ENCODE data around the gene BAG1.
A peak's percentile ranks its signal among the peaks of the same experiment; 100 is the strongest.

The BAG1 gene

DNA sequence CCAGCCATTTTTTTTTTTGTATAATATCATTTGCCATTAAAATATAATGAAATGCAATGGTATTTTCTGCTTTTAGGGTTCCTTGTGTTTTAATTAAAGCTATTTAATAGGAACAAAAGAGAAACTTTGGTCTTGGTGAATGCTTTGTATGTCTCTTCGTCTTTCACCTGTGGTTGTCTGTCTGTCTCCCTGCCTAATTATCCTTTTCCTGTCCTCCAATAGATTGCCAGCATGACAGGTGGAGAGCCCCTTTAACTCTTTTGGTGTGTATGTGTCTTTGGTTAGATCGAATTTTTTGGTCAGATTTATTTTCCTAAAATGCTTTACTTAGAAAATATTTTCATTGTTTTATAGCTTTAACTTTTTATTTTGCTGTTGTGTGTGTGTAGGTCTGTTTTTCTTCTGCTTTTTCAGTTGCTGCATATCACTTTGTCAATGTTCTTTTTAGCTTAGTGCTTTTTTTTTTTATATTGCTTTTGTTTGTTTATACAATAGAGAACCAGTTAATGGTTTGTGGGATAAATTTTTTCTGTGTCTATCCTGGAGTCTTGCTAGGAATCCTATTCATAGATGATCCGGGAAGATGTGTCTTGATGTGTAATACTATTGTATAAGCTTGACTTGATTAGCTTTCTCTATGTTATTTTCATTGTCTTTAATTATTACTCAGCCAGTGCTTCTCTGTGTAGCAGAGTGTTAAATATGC lies 8.9 kb upstream of the BAG1 start:
- no peak for DNase-seq

DNA sequence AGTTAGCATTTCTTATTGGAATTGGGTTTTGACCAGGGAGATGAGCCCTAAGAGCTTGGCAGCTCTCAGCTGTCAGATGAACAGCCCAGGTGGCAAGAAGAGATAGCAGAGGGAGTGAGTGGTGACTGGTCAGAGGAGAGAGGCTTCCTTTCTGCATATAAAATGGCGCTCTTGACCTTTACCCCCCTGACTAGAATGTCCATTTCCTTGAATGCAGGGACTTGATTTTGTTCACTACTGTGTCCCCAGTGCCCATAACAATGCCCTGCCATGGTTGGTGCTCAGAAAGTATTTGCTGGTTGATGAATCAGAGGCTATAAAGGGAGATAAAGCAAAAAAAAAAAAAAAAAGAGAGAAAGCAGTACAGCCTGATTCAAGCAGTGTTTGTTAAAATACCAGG lies 7.6 kb upstream of the BAG1 start:
- no peak for DNase-seq

DNA sequence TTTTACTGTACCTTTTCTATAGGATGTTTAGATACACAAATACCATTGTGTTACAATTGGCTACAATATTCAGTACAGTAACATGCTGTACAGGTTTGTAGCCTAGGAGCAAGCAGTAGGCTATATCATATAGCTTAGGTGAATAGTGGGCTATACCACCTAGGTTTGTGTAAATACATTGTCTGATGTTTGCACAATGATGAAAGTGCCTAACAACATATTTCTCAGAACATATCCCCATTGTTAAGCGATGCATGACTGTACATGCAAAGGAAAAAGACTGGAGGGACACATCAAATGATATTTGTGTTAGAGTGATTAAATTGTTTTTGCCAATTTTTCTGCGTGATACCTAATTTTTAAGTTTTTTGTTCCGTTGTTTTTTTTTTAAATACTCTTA lies 5.6 kb upstream of the BAG1 start:
- no peak for DNase-seq

DNA sequence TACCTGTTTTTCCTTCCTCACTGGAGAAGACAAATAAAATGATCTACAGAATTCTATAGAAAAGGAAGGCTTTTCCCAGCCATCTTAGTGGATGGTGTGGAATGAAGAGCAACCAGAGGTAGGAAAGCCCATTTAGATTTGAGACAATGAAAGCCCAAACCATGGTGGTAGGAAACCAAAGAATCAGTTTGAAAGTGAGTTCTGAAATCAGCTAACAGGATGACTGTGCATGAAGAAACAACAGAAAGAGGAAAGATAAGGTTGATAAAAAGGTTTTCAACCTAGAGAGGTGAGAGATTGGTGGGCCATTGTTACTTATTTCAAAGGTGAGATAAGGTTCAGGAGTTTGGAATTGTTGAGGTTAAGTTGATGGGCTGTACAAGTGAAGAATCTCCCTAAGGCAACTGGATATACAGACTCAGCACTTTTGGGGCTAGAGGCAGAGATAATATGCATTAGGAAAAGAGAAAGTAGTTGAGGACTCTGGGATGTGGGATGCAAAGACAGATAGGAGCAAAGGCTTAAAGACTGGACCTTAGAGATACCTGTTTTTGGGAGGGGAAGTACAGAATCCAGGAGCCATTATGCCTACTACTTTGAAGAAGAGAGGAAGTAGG lies 2.8 kb upstream of the BAG1 start:
- DNase-seq: no peak

DNA sequence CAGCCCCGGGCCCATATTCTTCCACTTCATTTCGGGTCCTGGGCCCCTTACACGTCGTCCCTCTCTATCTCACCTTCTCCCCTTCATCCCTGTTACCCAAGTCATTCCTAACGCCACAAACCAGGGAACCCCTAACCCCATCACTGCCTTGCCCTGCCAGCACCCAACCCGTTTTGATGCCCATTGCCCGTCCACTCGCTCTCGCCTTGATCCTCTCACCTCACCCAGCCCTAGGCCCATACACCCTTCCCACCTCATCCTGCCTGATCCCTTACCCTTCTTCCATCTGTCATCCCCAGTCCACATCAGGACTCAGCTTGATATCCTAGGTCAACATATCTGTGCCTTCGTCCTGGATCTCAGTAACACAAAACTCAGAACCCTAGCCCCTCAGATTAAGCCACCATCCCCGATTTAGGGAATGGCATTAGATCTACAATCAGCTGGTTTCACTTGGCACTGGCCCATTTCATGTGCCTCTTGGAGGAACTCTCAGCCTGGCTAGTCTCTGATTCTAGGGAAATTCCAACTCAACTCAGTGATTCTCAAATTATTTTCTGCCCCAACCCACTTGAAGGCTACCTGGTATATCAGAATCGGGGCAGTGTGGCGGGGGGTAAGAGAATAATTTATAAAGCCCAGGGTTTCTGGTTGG lies 830 bp upstream of the BAG1 start:
- DNase-seq: no peak

DNA sequence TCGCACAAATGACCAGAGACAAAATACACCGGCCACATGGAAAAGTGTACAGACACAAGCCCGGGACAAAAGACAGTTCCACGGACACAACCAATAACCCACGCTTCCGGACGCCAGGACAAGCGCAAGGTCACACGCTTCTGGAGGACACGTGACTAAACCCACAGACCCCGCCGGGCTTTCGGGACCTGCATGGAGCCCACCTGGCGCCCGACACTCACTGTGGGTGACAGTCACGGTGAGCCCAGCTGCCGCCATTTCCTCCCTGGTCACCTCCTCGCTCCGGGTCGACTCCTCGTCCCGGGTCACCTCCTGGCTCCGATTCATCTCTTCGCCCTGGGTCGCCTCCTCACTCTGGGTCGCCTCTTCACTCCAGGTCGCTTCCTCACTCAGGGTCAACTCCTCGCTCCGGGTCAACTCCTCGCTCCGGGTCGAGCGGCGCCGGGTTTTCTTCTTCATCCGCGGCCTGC lies 470 bp downstream of the BAG1 start:
- DNase-seq: no peak

DNA sequence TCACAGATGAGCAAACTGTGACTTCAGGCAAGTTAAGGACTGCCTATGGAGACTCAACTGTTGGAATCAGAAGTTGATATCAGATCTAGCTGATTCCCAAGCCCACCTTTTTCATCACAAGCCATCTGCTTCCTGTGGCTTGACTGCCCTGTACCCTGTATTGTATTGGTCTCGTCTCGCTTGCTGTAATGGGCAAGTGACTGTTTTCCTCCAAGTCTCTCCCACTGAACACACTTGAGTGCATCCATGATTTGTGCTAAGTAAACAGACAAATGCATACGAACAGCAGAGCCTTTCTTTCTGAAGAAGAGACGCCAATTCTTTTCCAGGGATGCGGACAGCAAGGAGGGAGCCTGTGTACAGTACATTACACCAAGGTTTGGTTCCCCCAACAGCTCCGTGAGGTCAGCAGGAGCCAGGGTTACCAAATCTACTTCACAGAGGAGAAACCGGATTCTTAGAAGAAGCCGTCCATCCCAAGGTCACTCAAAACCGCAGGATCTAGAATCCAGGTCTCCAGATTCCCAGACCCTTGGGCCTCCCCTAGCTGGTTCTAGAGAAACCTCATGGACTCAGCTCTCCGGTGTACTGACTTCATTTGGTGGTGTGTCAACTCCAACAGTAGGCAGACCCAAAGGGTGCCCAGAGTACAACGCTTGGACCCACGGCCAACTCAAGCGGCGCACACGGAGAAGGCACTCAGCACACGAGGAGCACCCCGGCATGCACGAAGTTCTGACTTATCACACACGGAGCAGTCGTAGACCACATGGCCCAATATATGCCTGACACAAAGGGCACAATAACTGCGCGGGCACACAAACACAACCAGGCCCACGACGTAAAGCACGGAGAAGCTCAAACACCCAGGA lies 1.1 kb downstream of the BAG1 start:
- DNase-seq: peak; percentile 2

DNA sequence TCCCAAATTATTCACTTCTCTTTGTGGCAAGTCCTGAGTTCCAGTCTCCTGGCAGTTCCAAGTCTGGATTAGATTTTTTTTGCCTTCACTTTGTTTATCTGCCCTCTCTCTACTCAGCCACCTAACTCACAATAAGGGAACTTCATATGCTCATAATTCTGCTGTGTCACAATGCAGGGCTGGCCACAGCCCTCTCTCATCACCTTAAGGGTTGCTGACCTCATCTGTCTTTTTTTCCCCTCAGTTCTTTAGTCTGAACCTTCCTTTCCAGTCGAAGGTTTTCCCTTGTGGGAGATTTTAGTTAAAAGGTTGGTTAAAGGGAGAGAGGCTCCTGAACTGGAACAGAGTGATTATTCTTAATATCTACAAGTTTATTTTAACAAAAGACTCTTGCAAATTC lies 4.1 kb downstream of the BAG1 start:
- no peak for DNase-seq

DNA sequence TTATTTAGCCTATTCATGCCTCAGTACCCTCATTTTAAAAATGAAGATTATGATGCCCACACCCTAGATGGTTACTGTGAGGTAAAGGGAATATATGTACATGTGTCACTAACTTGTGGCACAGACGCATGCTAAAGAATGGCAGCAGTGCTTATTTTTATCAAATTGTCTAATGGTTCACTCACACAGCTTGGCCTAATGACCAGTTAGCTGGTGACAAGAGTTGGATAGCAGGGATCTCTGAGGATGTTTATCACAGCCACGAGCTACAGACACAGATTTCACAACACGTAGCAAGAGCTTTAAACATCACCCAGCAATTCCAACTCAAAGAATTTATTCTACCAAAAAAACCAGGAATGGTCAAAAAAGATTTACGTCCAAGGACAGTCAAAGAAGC lies 7.2 kb downstream of the BAG1 start:
- no peak for DNase-seq

DNA sequence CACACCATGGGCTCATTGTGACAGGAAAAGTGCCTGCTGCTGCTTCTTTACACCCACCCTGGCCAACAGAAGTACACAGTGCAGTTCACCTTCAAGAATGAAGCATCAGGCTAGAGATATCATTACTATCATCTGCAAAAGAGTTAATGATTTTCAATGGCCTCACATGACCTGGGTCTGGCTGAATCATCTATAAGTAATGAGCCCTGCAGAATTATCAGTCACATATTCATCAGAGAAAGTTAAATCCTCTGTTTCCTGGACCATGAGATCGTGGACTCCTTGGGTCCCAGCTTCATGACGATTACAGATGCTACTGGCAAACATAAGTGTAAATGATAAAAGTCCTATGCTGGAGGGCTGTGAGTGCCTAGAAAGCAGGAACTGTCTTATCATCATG lies 8.3 kb downstream of the BAG1 start:
- no peak for DNase-seq

DNA sequence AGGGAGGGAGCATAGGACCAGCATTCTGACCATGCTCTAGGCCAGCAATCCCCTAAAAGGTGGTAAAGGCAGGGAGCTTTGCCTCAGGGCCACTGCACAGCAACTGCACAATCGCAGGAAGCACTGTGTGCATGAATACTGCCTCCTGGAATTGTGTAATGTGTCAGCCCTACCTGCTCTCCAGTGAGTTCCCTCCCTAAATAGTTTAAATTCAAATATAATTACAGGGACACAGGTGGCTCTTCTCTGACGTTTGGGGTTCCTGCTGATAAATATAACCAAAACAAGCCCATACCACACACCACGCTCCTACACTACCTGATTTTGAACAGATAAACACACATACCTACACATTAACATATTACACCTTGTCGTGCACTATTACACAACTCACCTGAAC lies 9.0 kb downstream of the BAG1 start:
- DNase-seq: no peak

DNA sequence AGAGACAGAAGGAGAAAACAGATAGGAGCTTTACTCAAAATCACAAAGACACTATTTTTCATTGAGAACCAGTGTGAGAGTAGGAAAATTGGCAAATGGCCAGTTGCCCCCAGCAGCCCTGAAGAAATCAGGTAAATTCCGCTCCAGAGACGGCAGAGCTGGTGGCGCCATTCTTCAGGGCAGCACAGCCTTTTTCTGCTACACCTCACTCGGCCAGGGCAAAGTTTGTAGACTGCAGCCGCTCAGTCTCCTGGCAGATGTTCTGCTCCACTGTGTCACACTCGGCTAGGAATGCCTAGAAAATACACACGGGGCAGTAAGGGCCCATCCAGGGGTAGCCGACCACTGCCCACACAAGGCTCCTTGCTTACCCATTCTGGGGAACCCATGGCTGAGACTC lies 9.5 kb downstream of the BAG1 start:
- no peak for DNase-seq

DNA sequence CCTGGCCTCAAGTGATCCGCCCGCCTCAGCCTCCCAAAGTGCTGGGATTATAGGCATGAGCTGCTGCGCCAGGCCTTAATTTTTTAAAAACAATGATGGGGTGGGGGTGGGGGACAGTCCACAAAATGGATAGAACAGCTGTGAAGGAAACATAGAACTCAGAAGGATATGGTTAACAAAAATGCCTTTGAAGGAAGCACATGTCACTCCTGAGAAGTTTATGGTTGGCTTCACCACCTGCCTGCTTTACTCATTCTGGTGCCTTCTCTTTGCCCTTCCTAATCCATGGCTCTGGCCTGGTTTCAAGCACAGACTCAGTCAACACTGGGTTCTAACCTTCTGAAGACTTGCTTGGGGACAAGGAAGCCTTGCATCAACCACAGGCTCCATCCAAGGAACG lies 10.3 kb downstream of the BAG1 start:
- no peak for DNase-seq

DNA sequence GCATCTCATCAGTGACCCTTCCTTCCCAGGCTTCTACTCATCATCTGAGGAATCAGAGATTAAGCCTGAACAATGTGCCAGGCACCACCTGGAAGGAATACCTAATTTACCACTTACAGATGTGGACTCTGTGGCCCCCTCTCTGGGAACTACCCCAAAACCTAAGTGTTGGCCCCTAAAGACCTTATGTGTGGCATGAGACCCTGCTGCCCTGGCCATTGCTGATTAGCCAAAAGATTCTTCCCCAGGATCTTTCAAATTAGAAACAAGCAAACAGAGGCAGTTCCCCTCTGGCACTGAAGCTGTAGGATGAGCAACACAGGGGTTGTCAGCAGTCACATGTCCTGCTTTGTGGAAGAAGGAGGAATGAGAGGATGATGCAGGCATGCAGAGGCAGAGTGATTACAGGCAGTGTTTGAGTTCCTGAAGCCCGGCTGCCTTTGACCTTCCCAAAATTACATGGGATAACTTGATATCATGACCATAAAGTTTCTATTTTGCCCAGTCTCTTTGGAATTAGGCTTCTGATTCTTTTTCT lies 14.0 kb downstream of the BAG1 start:
- no peak for DNase-seq

DNA sequence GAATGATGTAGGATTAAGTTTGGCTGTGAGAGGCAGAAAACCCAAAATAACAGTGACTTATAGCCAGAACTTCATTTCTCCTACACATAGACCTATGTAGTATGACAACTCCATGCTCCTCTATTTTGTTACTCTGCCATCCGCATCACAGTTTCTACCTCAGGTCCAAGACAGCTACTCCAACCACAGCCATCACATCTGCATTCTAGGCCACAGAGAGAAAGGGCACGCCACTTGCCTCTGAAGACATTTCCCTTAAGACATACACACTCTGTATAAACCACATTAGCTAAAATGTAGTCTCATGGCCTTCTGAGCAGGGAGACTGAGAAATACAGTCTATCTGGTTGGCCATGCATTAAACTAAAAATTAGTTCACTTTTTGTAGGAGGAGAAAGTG lies 14.5 kb downstream of the BAG1 start:
- DNase-seq: no peak

DNA sequence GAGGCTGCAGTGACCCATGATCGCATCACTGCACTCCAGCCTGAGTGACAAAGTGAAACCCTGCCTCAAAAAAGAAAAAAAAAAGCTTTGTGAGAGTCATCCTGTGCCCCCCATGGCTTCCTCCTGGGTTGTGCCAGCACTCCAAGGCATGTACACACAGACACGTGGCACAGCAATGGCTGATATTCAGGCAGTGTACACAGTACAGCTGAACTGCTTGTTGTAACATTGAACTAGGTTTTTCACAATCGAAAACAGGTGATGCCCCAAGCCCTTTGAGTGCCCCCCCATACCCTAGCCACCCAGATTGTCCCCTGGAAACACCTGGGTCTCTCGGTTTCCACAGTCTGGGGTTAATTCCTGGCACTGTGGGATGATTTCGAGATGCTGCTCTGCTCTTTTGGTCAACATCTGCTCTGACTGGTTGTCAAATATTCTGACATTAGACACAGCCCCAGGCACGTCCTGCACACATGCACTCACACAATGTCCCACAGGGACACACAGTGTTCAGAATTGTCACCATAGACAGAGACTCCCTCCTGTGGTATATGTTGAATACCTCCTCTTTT lies 15.3 kb downstream of the BAG1 start:
- no peak for DNase-seq

DNA sequence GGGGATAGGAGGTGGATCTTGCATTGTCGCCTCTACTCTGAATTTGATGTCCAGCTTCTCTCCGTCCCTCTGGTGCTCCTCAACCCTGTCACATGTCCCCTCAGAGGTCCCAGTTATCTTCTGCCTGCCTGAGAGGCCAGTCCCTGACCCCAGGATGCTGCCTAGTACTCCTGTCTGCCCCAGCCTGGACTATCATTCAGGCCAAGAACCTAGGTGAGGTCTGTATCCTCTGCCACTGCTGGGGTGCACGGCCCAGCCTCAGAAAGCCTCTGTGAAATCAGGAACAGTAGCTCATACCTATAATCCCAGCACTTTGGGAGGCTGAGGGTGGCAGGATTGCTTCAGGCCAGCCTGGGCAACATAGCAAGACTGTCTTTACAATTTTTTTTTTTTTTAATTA lies 15.9 kb downstream of the BAG1 start:
- no peak for DNase-seq

DNA sequence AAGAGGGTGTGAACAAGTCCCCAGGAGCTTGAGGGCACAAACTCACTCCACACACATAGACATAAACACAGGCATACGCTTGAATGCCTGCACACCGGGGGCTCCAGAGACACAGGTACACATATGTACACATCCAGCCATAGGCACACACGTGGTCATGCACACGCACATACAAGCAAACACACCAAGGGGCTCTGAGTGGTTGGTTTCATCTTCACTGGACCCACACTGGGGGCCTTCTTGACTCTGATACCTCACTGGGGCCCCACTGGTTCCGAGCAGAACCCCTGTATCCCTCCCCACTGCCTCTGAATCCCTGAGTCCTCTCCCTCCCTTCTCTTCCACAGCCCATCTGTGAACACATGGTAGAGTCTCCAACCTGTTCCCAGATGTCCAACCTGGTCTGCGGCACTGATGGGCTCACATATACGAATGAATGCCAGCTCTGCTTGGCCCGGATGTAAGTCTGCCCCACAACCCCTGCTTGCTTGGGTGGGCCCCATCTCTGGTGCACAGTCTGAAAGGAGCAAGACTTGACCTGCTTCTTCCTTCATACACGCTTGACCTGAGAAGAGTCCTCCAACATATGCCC lies 18.1 kb downstream of the BAG1 start:
- no peak for DNase-seq

DNA sequence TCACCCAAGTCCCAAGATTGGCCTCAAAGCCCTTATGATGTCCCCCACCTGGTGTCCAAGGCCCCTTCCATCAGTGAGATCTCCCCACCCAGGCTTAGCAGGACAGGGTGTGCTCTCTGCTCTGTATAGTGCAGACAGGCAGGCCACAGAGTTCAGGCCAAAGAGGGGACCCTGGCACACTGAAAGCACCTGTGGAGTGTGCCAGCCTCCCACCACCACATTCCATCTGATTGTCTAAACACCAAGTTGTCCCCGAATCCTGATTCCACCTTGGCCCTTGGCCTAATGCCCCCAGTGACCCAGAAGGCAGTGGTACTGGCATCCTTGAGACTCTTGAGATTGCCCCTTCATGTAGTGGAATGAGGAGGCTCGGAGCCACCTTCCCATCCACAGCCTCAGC lies 19.2 kb downstream of the BAG1 start:
- no peak for DNase-seq

DNA sequence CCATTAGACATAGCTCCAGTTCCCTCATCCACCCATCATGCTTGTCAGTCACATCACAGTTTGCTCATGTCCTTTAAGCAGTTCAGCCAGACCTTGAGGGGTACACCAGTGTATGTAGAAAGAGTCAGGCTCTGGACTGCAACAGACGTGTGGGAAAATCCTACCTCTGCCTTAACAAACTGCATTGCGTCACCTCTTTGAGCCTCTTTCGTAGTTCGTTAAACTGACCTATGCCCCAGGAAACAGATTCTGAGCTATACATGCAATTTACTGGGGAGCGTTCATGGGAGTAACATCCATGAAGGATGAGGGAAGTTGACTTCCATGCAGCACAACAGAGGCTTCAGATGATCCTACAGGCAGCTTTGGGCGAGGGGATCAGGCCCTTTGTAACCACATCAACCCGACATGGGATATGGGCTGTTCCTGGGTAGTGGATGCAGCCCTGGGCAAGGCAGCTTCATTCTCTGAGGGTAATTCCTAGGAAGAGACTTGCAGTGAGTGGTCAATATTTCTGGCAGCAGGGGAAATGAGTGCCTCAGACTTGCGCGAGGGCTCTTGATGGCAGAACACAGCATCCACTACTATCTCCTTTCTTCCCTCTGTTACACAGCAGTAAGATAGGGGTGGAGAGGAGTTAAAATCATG lies 20.2 kb downstream of the BAG1 start:
- no peak for DNase-seq

DNA sequence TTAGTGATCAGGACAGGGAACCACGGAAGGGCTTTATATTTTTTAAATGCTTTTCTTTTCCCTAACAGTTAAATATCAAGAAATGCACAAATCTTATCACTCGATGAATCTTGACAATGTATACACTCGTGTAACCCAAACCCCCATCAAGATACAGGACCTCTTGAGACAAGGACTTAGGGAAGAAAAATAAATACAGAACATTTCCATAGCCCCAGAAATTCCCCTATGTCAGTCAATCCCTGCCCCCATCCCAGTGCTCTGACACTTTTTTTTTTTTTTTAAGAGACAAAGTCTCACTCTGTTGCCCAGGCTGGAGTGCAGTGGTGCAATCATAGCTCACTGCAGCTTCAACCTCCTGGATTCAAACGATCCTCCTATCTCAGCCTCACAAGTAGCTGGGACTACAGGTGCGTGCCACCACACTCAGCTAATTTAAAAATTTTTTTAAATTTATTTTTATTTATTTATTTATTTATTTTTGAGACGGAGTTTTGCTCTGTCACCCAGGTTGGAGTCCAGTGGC lies 21.8 kb downstream of the BAG1 start:
- no peak for DNase-seq

DNA sequence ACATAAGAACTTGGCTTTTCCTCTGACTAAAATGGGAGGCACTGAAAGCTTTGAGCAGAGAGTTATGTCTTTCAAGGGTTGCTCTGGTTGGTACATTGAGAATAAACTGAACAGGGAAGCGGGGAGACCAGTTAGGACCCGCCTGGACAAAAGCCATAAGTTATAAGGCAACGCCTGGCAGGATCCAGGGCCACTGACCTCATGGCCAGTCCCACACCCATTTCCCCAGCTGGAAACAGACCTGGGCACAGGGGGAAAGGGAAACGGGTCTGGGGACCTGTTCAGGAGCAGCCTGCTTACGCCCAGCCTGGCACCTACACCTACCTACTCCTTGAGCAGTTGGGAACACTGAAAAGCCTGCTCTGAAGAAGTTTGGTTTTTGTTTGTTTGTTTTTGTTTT lies 23.2 kb downstream of the BAG1 start:
- DNase-seq: no peak
